ENCODE measurements around the gene WNT11. TPM values are rescaled to one million over a fixed set of nuclear protein-coding genes. Genes with fewer than 3 reads are reported as not detected.

WNT11 gene
- total RNA-seq, 4 donors from 2014 or later = 27.7 to 56.2 (median 34.0) TPM

DNA sequence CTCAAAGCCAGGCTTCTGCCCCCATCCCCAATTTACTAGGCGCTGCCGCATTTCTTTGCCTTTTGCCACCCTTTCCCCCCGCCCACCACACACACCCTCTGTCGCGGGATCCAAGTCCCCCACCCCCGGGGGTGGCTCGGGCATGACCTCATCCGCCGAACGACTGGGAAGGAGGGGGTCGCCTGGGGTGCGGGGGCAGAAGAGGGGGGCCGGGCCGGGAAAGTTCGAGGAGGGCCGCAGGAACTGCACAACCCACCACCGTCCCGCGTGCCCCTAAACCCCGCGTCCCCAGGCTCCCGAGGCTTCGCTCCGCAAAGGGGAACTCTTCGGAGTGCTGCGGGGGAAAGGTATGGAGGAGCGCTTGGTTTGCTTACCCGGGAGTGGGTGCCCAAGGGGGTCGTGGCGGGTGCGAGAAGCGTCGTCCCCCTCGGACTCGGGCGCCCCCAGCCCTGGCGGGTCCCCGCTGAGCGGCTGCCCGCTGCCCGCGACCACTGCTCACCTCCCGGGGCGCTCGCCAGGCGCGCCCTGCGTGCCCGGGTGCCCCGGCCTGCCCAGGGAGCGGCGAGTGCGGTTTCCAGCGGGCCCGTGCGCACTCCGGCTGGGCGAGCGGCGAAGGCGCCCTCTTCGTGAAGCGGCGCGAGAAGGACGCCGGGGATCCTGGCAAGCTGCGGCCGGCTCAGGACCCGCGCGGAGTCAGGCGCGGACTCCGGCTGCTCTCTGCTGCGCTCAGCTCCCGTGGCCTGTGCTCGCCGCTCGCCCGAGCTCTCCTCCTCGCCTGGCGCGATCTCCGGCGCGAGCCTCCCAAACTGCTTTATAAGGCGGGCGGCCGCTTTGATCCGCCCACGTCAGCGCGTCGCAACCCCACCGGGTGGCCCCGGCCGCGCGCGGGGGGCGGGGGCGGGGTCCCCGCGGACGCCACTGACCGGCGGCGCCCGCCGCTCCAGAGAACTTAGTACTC is 4.0 kb upstream of the WNT11 start:
- TF ChIP-seq, protein P1, sequence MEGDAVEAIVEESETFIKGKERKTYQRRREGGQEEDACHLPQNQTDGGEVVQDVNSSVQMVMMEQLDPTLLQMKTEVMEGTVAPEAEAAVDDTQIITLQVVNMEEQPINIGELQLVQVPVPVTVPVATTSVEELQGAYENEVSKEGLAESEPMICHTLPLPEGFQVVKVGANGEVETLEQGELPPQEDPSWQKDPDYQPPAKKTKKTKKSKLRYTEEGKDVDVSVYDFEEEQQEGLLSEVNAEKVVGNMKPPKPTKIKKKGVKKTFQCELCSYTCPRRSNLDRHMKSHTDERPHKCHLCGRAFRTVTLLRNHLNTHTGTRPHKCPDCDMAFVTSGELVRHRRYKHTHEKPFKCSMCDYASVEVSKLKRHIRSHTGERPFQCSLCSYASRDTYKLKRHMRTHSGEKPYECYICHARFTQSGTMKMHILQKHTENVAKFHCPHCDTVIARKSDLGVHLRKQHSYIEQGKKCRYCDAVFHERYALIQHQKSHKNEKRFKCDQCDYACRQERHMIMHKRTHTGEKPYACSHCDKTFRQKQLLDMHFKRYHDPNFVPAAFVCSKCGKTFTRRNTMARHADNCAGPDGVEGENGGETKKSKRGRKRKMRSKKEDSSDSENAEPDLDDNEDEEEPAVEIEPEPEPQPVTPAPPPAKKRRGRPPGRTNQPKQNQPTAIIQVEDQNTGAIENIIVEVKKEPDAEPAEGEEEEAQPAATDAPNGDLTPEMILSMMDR (IDR thresholded peaks at IDR 0.05; ENCODE audit: low read depth) = no peak

DNA sequence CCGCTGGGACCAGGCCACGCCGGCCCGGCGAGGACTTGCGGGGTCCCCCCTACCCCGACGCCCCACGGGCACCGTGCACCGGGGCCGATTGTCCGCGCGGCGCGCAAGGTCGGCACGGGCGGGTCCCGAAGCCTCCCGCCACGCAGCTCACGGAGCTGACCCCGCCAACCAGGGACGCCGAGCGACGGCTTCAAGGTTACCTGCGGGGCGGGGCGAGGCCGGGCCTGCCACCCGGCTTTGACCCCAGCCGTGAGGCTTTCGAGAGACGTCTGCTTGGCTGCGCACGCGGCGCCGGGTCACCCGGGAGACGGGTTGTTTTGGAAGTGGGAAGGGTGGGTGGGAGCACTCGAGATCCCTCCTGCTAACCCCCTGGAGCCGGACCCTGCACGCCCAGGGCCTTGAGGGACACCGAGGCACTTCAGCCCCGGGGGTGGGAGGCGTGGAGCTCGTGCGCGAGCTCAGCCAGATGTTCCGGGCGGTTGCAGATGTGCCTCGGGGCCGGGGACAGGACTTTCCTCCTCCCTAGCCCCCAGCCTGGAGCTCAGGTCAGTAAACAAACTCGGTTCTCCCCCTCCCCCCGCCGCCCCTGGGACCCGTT is 3.2 kb upstream of the WNT11 start:
- TF ChIP-seq, protein P1 (IDR thresholded peaks at IDR 0.05; ENCODE audit: low read depth) = no peak

DNA sequence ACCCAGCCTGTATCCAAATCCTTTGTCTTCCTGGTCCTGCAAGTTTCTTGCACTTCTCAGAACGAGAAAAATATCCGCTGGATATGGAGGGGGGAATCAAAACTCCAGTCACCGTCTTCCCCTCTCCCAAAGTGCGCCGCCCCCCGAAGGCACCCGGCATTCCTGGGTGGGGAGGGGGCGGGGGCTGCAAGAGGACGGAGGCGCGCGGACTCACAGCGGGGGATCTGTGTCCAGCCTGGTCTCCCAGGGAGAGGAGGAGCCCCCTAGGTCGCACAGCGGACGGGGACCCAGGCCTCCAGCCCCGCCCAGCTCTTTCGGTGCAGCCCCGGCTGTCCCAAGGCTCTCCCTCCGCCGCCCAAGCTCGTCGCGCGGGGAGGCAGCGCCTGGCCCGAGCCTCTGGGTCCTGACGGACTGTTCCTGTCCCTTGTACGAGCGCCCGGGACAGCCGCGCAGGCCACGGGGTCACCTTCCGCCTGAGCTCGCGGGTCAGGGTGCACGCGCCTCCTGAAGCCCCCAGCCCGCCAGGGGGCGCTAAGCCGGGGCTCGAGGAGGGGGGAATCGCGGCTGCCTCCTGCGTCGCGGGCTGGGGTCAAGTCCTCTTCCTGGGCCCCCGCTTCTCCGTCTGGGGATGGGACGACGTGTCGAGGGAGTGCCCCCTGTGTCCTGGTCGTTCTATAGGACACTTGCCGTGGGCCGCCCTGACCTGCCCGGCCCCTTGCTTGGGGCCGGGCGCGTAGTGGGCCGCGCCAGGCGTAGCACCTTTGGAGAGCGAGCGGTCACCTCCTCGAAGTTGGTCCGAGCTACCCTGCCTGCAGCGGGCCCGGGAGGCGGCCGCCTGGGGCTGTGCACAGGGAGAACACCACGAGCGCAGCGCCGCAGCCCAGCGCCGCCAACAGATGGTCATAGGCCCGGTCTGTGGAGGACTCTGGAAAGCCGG is 2.4 kb upstream of the WNT11 start:
- TF ChIP-seq, protein P1 (IDR thresholded peaks at IDR 0.05; ENCODE audit: low read depth) = no peak

DNA sequence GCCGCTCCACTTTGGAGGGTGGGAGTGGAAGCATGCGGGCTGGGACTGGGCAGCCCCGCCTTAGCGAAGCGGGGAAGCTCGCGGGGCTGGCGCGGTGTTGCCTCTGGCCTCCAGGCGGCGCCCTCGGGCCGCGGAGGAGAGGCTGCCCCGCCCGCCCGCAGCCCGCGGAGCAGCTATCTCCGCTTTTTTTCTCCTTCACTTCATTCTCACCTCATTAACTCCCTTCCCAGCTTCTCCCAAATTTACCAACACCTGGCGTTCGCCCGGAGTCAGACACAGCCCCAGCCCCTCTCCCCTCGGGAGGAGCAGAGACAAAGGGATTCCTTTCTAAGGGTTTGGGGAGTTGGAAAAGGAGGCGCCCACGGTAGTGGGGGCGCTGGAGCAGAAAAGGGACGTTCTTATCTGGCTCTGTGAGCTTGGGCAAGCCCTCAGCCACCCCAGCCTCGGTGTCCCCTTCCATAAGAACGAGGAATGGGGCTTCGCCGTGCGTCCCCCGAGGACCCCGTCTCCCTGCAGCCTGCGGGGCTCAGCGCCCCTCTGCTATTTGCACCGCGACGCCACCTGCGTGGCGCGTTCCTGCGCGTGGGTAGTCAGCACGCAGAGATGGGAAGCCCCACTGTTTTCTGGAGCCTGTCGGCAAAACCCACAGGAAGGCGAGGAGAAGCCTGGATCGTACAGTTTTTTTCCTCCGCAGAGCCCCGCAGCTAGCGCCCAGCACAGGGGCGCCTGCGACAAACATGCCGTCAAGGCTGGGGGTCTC is 1.5 kb upstream of the WNT11 start:
- TF ChIP-seq, protein P1 (IDR thresholded peaks at IDR 0.05; ENCODE audit: low read depth) = no peak

DNA sequence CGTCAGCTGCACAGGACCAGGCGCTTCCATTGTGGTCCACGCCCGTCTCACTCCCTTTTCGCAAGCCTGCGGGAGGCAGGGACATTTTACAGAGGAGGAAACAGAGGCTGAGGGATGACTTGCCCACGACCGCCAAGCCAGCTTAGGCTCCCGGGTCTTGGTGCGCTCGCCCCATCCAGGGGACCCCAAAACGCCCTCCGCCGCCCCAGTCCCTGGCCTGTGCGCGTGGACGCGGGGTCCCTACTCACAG is 300 bp downstream of the WNT11 start:
- TF ChIP-seq, protein P1 (IDR thresholded peaks at IDR 0.05; ENCODE audit: low read depth) = no peak

DNA sequence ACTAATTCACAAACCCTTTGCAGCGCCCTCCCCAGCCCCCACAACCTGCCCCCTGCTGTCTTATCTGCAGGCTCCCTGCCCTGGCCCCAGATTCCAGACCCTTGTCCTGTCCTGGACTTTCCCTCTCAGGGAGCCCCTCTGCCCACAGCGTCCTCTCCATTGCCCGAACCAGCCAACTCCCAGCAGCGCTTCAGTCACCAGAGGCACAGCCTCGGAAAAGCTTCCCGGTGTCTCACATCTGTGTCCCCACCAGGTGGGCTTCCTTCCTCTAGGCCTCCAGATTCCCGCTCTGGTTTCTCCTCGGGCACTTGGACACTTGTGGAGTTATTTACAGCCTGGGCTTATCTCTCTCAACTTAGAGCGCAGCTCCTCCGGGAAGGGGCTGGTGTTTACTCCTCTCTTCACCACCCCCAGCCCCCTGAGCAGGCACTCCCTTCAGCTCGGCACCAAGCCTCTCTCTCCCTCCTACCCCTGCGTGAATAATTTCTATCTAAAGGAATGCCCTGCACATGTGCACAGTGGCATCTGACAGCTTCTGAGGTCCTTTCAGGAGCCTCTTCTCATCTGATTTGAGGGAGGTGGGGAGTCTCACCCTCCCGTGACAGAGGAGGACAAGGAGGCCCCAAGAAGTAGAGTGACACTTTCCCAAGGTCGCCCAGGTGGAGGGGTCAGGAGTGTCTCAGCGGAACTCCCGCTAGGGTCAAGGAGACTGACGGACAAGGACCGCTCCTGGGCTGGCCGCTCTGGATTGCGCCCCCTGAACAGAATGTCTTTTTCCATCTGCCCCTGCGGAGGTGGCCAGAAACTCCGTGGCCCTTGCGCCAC is 838 bp downstream of the WNT11 start:
- TF ChIP-seq, protein P1 (IDR thresholded peaks at IDR 0.05; ENCODE audit: low read depth) = no peak

Measured in subcutaneous adipose tissue (tissue), 4 donors.